WTC11 (cell line): ENCODE data around the gene EIF6.

Experiments used
- ATF3 ChIP-seq: sonication (generic); formaldehyde crosslinking; conservative IDR thresholded peaks from 2 replicates; pipeline ENCODE4 v1.8.1; 2022; ENCODE audit warnings: mild to moderate bottlenecking, missing genetic modification reagents
- CREB1 ChIP-seq: sonication (generic); formaldehyde crosslinking; IDR thresholded peaks from 2 replicates; pipeline ENCODE4 v1.8.0; 2023; ENCODE audit warnings: mild to moderate bottlenecking, missing genetic modification reagents
- CTCF ChIP-seq: fragments of 200-600 bp; IDR thresholded peaks from 2 replicates; pipeline ENCODE4 v1.8.0; 2022; ENCODE audit warnings: antibody characterized with exemption
- FOXJ3 ChIP-seq: sonication (generic); formaldehyde crosslinking; IDR thresholded peaks from 2 replicates; pipeline ENCODE4 v1.9.0; 2021; ENCODE audit warnings: missing genetic modification reagents, mild to moderate bottlenecking, borderline replicate concordance
- IRF1 ChIP-seq: sonication (generic); formaldehyde crosslinking; IDR thresholded peaks from 2 replicates; pipeline ENCODE4 v1.8.0; 2023; ENCODE audit warnings: missing genetic modification reagents
- IRF2 ChIP-seq: sonication (generic); formaldehyde crosslinking; IDR thresholded peaks from 2 replicates; pipeline ENCODE4 v1.8.0; 2022; ENCODE audit warnings: low read depth, missing genetic modification reagents, borderline replicate concordance
- JUN ChIP-seq: sonication (generic); formaldehyde crosslinking; IDR thresholded peaks from 2 replicates; pipeline ENCODE4 v1.8.0; 2023; ENCODE audit warnings: mild to moderate bottlenecking, missing genetic modification reagents
- NR1H2 ChIP-seq: sonication (generic); formaldehyde crosslinking; IDR thresholded peaks from 2 replicates; pipeline ENCODE4 v1.9.0; 2021; ENCODE audit warnings: mild to moderate bottlenecking, moderate library complexity, missing genetic modification reagents
- NR3C1 ChIP-seq: sonication (generic); formaldehyde crosslinking; conservative IDR thresholded peaks from 2 replicates; pipeline ENCODE4 v1.8.1; 2023; ENCODE audit warnings: low read depth, mild to moderate bottlenecking, missing genetic modification reagents
- TP53 ChIP-seq: sonication (generic); formaldehyde crosslinking; IDR thresholded peaks from 2 replicates; pipeline ENCODE4 v1.8.1; 2023; ENCODE audit warnings: mild to moderate bottlenecking, missing genetic modification reagents
- TF ChIP-seq, protein P1 (sequence below): sonication (generic); formaldehyde crosslinking; IDR thresholded peaks from 2 replicates; pipeline ENCODE4 v1.8.1; 2023; ENCODE audit warnings: mild to moderate bottlenecking, missing genetic modification reagents
- TF ChIP-seq, protein P2 (sequence below): sonication (generic); formaldehyde crosslinking; IDR thresholded peaks from 2 replicates; pipeline ENCODE4 v1.8.1; 2023; ENCODE audit warnings: mild to moderate bottlenecking, missing genetic modification reagents

DNA sequence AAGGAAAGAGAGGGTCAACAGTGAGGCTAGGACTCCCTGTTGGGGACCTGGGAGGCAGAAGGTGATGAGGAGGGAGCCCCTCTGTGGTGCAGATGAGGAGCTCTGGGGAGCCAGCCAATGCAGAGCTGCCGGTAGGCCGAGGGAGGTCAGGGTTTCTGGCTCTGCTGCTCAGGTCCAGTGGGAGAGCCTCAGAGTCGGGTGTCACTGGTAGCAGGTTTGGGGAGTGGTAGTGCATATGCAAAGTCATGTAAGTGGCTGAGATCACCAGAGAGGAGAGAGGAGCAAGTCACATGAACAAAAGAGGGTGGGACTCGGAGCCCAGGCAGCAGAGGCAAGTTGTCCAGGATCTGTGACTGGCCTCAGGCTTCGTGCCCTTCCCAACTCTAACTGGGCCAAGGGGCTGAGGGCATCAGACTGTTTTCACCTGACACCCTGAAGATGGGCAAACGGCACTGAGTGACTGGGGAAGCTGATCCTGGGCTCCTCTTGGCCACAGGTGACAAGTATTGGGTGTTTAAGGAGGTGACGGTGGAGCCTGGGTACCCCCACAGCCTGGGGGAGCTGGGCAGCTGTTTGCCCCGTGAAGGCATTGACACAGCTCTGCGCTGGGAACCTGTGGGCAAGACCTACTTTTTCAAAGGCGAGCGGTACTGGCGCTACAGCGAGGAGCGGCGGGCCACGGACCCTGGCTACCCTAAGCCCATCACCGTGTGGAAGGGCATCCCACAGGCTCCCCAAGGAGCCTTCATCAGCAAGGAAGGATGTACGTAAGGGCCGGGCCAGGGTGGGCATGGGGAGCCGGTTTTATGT is 13.3 kb downstream of the EIF6 start:
- TF ChIP-seq CREB1 (CRISPR knock-in tag), result no peak
- TF ChIP-seq, protein P1, sequence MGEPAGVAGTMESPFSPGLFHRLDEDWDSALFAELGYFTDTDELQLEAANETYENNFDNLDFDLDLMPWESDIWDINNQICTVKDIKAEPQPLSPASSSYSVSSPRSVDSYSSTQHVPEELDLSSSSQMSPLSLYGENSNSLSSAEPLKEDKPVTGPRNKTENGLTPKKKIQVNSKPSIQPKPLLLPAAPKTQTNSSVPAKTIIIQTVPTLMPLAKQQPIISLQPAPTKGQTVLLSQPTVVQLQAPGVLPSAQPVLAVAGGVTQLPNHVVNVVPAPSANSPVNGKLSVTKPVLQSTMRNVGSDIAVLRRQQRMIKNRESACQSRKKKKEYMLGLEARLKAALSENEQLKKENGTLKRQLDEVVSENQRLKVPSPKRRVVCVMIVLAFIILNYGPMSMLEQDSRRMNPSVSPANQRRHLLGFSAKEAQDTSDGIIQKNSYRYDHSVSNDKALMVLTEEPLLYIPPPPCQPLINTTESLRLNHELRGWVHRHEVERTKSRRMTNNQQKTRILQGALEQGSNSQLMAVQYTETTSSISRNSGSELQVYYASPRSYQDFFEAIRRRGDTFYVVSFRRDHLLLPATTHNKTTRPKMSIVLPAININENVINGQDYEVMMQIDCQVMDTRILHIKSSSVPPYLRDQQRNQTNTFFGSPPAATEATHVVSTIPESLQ (CRISPR knock-in tag), result no peak
- no peak for TF ChIP-seq CTCF
- TF ChIP-seq, protein P2, sequence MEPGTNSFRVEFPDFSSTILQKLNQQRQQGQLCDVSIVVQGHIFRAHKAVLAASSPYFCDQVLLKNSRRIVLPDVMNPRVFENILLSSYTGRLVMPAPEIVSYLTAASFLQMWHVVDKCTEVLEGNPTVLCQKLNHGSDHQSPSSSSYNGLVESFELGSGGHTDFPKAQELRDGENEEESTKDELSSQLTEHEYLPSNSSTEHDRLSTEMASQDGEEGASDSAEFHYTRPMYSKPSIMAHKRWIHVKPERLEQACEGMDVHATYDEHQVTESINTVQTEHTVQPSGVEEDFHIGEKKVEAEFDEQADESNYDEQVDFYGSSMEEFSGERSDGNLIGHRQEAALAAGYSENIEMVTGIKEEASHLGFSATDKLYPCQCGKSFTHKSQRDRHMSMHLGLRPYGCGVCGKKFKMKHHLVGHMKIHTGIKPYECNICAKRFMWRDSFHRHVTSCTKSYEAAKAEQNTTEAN (CRISPR knock-in tag), result no peak
- no peak for TF ChIP-seq IRF2 (CRISPR knock-in tag)
- TF ChIP-seq NR3C1 (CRISPR knock-in tag), result no peak
- no peak for TF ChIP-seq NR1H2 (CRISPR knock-in tag)
- no peak for TF ChIP-seq ATF3
- TF ChIP-seq FOXJ3, result no peak
- TF ChIP-seq JUN, result no peak
- TF ChIP-seq IRF1 (CRISPR knock-in tag), result no peak
- no peak for TF ChIP-seq TP53 (CRISPR knock-in tag)
